ENCODE results near the gene NAPEPLD.
A peak's percentile ranks its signal among the peaks of the same experiment; 100 is the strongest.
"Not testable (repeated sequence)": the region's sequence is repeated elsewhere in the genome, so short reads cannot be mapped to it uniquely, and the experiment has no call there.

NAPEPLD gene

DNA sequence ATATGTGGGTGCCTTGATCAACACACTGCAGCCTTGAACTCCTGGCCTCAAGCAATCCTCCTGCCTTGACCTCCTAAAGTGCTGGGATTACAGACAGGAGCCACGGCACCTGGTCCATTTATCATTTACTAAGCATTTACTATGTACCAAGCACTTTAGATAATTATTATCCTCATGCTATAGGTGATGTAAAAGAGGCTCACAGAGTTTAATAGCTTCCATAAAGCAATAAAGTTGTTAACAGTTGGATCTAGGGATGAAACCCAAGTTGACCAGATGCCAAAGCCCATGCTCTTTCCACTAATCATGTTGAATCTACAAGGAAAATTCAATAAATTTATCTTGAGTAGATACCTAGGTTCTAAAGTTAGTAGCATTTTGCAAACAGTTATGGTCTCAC, 5.0 kb downstream of the NAPEPLD start:
- DNase-seq: no peak

- DNase-seq: no peak
Observed at GRCh38 chr7:103142494-103142893, 6.4 kb downstream of the NAPEPLD start.

- no peak for DNase-seq
Observed at GRCh38 chr7:103141753-103142404, 7.0 kb downstream of the NAPEPLD start.

- DNase-seq: no peak
Observed at GRCh38 chr7:103140685-103141084, 8.2 kb downstream of the NAPEPLD start.

DNA sequence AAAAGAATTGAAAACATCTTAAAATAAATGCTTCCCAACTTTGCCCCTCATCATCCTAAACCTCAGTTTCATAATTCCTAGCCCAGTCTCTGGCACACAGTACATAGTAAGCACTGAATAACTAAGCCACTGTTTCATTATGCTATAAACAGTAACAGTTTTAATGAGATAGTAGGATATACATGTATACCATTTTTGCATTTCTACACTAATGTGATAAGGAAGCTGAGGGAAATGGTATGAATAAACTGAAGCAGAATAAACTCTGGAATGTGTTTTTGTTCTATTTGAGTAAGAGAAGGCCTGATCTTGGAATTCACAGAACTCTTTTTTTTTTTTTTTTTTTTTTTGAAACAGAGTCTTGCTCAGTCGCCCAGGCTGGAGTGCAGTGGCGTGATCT, 8.8 kb downstream of the NAPEPLD start:
- DNase-seq: no peak

- no peak for DNase-seq
Observed at GRCh38 chr7:103134836-103135554, 13.9 kb downstream of the NAPEPLD start.

DNA sequence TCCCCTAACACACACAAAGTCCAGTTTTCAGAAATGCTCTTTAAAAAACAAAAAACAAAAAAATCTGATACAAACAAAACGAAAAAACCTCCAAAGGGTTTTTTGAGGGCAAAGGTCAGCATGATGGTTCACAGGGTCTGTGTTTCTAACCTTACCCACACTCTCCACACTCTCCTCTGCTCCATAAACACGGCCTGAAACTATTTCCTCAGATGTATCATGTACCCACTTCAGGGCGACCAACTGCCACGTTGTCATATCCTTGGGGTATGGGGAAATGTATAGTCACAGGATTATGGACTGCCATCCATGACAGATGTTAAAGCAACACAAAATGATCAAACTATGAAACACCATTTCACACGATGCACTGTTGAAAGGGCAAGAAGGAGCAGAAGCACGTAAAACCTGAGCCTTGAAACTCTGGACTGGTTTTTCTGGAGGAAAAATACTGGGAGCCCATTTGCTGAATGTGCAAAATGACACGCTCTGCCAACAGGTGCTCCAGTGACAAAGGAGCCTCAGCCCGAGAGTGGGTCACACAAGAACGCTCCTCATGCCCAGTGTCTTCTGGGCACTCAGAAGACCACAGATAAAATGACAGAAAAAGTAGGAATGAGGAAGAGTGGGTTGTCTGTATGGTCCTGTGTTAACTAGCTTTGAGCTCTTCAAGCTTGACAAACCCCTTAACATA, 15.8 kb downstream of the NAPEPLD start:
- no peak for DNase-seq

GRCh38 chr7:103130901-103131624, 17.8 kb downstream of the NAPEPLD start:
- DNase-seq: no peak

DNA sequence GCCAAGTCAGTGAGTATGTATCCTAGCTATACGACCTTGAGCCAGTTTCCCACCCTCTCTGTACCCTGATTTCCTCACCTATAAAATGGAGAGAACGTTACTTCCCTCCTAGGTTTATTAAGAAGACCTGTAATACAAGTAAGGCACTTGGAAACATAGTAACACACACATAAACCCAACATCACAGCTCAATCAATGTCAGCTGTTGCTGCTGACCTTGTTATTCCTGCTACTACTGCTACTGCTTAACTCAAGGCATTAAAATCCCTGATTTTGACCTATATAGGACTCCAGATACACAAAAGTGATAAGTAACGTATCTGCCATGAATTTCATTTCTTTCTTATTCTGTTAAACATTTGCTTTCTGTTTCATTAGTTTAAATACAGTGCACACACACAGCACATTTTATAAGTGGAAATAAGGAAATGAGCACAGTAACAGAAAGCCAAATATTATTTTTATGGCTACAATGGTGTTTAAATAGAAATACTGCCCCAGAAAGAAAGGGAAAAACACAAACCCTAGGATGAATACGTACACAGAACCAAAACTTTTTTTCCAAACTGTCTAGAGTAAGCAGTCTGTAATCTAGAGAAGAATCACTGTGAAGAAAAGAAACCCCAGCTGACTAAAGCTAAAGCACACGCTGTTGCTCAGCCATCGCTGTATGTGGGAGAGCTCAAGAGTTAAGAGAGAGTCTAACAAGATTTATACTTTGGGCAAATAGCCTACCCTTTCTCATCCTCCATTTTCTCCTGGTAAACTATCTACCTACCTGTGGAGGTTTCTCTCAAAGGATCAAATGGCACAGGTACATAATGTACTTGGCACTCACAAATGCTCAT, 19.0 kb downstream of the NAPEPLD start:
- DNase-seq: no peak

DNA sequence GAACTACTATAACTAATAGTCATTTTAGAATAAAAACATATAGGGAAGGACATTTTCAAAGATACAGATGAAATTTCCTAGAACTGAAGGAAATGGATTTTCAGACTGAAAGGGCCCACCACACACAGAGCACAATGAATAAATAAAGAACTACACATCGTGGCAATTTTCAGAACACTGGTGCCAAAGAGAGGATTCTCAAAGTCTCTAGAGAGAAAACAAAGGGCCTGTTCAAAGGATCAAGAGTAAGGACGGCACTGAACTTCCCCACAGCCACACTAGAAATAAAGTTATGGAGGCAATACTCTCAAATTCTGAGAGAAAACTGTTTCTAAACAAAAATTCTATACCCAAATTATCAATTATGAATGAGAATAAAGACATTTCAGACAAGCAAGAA, 21.9 kb downstream of the NAPEPLD start:
- peak in 1 of 2 donors; percentile 84 for DNase-seq

- no peak for DNase-seq
Observed at GRCh38 chr7:103124429-103124979, 24.4 kb downstream of the NAPEPLD start.

GRCh38 chr7:103123529-103123928, 25.4 kb downstream of the NAPEPLD start:
- DNase-seq: no peak

DNA sequence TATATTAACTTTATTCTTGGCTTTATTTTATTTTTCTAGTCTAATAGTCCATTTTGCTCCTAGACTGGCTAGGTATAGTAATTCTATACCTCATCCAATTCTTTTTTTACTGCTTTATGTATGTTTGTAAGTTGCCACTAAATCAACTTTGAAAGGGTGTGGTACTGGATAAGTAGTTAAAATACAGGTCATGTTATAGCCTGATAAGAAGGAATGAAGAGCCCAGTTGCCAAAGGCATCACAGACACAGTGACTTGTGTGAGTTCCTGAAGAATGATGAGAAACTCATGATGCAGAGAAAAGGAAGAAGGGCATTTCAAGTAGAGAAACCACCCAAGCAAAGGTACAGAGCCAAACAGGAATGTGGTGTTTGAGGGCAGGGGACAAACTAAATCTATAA, 27.3 kb downstream of the NAPEPLD start:
- DNase-seq: no peak

DNA sequence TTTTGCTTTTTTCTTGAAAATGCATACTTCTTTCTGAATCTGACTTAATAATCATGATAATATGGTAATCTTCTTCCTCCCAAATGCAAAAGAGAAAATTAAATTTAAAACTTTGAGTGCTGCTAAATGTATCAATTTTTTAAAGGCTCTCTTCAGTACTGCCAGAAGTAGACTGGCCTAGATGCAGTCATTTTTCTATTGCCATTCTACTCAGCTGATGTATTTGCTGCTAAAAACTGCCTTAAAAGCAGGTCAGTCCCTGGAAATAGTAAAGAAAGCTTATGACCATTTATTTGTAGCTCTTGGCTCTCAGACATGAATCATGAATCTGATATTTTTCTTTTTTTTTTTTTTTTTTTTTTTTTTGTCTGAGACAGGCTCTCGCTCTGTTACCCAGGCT, 28.5 kb downstream of the NAPEPLD start:
- no peak for DNase-seq

DNA sequence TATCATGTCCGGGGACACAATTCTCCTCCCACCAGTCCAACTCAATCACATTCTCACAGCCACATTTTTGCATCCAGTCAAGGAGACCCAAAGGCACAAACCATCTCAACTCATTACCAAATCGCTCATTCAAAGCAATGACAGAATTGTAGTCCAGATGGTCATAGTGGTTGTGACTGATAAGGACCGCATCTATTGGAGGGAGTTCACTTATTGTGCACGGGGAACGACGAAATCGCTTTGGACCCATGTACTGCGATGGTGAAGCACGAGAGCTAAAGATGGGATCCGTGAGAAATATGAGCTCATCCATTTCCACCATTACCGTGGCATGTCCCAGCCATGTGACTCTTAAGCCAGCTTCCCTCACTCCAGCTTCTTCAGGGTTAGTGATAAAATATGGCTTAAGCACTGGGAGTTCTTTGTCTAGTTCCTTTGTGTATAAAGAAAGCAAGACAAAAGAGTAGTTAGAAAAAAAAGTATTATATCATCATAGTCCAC, 29.1 kb downstream of the NAPEPLD start:
- DNase-seq: no peak

- no peak for DNase-seq
Observed at GRCh38 chr7:103117465-103117864, 31.4 kb downstream of the NAPEPLD start.

GRCh38 chr7:103116991-103117390, 31.9 kb downstream of the NAPEPLD start:
- peak; percentile 29 to 82 for DNase-seq

DNA sequence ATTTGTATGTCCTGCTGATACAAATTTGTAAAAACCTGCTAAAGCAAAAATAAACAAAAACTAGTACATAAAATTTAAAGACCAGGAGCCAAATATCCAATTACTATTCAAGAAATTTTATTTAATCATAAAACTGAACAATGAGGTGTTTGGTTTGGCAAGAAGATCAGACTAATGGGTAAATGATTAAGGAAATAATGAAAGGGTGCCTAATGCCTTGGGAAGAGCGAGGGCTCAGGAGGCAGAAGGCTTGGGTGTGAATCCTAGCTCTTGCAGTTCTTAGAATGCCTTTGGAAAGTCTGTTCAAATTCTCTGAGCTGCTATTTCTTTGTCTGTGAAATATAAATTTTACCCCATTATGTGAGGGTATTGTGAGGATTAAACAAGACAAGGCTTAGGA, 32.4 kb downstream of the NAPEPLD start:
- DNase-seq: no peak

GRCh38 chr7:103115771-103116170, 33.1 kb downstream of the NAPEPLD start:
- DNase-seq: no peak

GRCh38 chr7:103114576-103115008, 34.3 kb downstream of the NAPEPLD start:
- peak in 1 of 2 donors; percentile 56 for DNase-seq

DNA sequence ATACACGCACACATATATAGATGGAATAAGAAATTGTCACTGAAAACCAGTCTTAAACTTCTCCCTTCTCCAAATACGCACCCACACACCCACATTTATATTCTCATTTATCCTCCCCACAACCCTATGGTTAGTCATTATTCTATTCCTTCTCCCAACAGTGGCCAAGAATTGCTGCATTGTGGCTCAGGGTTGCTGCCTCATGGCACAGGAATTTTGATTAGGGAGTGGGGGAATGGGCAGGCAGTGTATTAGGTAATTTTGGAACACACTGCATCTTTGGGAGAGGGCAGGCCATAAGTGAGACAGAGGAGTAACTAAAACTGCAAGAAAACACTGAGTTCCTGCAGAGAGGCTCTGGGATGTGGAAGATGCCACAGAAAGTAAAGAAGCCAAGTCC, 35.7 kb downstream of the NAPEPLD start:
- DNase-seq: no peak

DNA sequence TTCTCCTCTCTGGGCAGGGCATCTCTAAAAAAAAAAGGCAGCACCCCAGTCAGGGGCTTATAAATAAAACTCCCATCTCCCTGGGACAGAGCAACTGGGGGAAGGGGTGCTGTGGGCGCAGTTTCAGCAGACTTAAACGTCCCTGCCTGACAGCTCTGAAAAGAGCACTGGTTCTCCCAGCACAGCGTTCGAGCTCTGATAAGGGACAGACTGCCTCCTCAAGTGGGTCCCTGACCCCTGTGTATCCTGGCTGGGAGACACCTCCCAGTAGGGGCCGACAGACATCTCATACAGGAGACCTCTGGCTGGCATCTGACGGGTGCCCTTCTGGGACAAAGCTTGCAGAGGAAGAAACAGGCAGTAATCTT, 42.2 kb downstream of the NAPEPLD start:
- DNase-seq: not testable (repeated sequence)
